Ishikawa (cell line): Measurements from ENCODE around the gene NSUN3.

ENCODE experiments used
- CEBPB ChIP-seq: IDR thresholded peaks from 2 replicates; pipeline ENCODE4 v1.6.1; 2012
- CREB1 ChIP-seq: IDR thresholded peaks from 2 replicates; pipeline ENCODE4 v1.6.1; 2012; ENCODE audit warnings: low read depth
- EGR1 ChIP-seq: IDR thresholded peaks from 2 replicates; pipeline ENCODE4 v1.6.1; 2012
- EP300 ChIP-seq: IDR thresholded peaks from 2 replicates; pipeline ENCODE4 v1.6.1; 2012; ENCODE audit warnings: borderline replicate concordance
- FOXM1 ChIP-seq: IDR thresholded peaks from 2 replicates; pipeline ENCODE4 v1.6.1; 2012; ENCODE audit warnings: low read depth, borderline replicate concordance
- NFIC ChIP-seq: IDR thresholded peaks from 2 replicates; pipeline ENCODE4 v1.6.1; 2012
- RAD21 ChIP-seq: IDR thresholded peaks from 2 replicates; pipeline ENCODE4 v1.6.1; 2012; ENCODE audit warnings: low read depth
- TAF1 ChIP-seq: IDR thresholded peaks from 2 replicates; pipeline ENCODE4 v1.6.1; 2012; ENCODE audit warnings: low read depth, mild to moderate bottlenecking
- TCF12 ChIP-seq: IDR thresholded peaks from 2 replicates; pipeline ENCODE4 v1.6.1; 2012; ENCODE audit warnings: low read depth
- TEAD4 ChIP-seq: IDR thresholded peaks from 2 replicates; pipeline ENCODE4 v1.6.1; 2012
- YY1 ChIP-seq: IDR thresholded peaks from 2 replicates; pipeline ENCODE4 v1.6.1; 2012; ENCODE audit warnings: low read depth
- ZBTB7A ChIP-seq: IDR thresholded peaks from 2 replicates; pipeline ENCODE4 v1.6.1; 2012; ENCODE audit warnings: low read depth
- TF ChIP-seq, protein P1 (sequence below): IDR thresholded peaks from 2 replicates; pipeline ENCODE4 v1.6.1; 2012
- TF ChIP-seq, protein P2 (sequence below): IDR thresholded peaks from 2 replicates; pipeline ENCODE4 v1.6.1; 2012
- TF ChIP-seq, protein P3 (sequence below): IDR thresholded peaks from 2 replicates; pipeline ENCODE4 v1.6.1; 2012; ENCODE audit warnings: low read depth, mild to moderate bottlenecking

The NSUN3 gene

DNA sequence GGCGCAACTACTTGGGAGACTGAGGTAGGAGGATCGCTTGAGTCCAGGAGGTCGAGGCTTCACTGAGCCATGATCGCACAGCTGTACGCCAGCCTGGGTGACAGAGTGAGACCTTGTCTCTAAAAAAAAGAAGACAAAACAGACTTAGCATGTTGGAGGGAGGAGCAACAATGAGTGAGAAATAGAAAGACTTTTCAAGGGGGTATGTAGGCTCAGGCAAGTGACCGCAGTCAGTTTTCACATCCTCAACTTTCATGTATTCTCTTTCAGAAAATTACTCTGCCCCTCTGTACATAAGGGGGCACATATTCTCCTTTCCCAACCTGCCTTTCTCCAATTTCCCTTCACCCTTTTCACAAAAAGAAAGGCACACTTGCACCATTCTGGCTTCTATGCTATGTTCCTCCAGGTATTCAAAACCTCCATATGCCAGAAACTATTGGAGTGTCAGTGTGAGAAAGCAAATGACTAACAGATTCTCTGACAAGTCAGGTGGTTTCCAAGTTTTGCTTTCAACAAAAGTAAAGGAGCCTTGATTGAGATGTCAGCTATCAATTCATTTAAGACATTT is 7.6 kb downstream of the NSUN3 start:
- TF ChIP-seq, protein P1, sequence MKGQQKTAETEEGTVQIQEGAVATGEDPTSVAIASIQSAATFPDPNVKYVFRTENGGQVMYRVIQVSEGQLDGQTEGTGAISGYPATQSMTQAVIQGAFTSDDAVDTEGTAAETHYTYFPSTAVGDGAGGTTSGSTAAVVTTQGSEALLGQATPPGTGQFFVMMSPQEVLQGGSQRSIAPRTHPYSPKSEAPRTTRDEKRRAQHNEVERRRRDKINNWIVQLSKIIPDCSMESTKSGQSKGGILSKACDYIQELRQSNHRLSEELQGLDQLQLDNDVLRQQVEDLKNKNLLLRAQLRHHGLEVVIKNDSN = no peak
- TF ChIP-seq, protein P2, sequence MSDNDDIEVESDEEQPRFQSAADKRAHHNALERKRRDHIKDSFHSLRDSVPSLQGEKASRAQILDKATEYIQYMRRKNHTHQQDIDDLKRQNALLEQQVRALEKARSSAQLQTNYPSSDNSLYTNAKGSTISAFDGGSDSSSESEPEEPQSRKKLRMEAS = no peak
- TF ChIP-seq, protein P3, sequence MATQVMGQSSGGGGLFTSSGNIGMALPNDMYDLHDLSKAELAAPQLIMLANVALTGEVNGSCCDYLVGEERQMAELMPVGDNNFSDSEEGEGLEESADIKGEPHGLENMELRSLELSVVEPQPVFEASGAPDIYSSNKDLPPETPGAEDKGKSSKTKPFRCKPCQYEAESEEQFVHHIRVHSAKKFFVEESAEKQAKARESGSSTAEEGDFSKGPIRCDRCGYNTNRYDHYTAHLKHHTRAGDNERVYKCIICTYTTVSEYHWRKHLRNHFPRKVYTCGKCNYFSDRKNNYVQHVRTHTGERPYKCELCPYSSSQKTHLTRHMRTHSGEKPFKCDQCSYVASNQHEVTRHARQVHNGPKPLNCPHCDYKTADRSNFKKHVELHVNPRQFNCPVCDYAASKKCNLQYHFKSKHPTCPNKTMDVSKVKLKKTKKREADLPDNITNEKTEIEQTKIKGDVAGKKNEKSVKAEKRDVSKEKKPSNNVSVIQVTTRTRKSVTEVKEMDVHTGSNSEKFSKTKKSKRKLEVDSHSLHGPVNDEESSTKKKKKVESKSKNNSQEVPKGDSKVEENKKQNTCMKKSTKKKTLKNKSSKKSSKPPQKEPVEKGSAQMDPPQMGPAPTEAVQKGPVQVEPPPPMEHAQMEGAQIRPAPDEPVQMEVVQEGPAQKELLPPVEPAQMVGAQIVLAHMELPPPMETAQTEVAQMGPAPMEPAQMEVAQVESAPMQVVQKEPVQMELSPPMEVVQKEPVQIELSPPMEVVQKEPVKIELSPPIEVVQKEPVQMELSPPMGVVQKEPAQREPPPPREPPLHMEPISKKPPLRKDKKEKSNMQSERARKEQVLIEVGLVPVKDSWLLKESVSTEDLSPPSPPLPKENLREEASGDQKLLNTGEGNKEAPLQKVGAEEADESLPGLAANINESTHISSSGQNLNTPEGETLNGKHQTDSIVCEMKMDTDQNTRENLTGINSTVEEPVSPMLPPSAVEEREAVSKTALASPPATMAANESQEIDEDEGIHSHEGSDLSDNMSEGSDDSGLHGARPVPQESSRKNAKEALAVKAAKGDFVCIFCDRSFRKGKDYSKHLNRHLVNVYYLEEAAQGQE = no peak
- TF ChIP-seq NFIC (no peak), ZBTB7A (no peak), EP300 (no peak), FOXM1 (no peak), EGR1 (no peak)

DNA sequence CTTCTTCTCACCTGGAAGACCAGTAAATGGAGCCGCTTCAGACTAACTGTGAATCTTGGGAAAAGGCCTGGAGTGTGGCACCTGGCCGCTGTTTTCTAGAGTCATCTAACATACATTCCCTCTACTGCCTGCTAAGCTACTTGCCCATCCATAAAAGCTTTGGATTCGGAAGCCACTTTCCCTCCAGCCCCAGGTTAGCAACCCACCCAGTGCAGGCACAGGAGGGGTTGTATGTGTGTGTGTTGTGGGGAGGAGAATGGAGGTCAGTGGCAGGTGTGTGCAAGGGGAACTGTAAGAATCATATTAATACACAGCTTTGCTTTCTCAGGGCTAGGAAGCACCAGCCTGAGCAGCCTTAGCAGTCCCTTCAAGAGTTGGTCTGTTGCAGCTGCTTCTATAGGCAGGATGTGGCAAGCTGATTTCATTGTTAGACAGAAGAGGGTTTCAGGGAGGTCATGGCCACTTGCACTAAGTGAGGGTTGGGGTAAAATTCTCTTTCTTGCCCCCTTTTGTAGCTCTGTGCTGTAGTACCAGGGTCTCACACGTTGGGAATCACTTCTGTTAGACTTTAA is 8.9 kb downstream of the NSUN3 start:
- no peak for TF ChIP-seq TEAD4
- TF ChIP-seq RAD21 = no peak
- TF ChIP-seq FOXM1 = no peak
- no peak for TF ChIP-seq NFIC
- TF ChIP-seq, protein P3 = no peak
- no peak for TF ChIP-seq EP300
- TF ChIP-seq, protein P1 = no peak
- TF ChIP-seq YY1 = no peak

DNA sequence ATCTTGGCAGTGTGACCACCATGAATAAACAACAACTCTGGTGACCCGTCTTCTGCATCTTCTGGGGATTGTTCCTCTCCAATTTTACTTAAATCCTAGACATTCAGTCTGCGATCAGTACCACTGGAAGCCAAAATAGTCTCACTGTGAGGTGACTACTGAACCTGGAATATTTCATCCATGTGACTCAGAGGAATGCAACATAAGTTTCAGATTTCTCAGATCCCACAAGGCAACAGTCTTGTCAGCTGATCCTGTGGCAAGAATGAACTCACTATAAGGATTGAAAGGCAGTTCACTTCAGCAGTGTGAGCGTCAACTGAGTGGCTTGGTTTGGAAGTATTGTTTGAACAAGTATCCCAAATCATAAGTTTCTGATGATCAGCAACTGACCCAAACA is 13.2 kb downstream of the NSUN3 start:
- TF ChIP-seq TCF12 (no peak), EP300 (no peak), TAF1 (no peak)

DNA sequence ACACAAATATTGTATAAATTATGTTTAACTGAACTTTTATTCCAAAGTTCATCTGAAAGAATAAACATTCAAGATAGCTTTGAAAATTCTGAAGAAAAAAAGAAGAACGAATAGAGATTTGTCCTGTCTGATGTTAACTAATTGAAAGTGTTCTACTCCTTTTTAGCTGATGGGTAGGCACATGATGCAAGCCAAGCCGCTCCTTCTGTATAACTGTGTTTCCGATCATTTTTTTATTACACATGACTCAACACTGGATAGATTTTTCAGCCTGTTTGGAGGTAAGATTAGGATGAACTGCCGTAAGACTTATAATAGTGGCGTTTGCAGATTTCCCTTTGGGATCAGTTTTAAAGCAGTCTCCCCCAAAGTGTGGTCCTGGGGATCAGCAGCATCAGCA is 19.0 kb downstream of the NSUN3 start:
- TF ChIP-seq RAD21 (no peak), ZBTB7A (no peak), TAF1 (no peak), CREB1 (no peak)

DNA sequence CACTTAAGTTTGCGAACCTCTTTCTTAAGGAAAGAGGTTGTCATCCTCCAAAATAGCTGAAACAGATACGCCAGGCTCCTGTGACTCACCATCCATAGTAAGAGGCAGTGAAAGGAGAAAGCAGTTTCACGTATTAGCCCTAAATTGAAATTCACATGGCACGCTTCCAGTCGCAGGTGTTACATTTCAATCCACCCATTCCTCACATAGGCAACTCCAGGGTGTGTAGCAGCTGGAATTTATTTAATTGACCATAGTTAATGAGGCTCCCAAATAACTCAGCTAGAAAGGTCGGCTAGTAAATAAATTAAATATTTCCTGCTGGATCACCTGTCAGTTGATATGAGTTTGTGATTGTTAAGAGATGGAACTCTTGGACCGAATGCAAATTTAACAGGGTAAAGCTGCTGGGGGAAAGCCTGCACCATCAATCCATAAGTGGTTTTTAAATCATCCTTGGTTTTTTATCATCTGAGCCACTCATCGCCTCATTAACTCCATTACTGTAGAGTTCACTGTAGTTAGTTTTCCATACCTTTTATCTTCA is 19.6 kb downstream of the NSUN3 start:
- no peak for TF ChIP-seq RAD21
- TF ChIP-seq, protein P1 = no peak
- TF ChIP-seq, protein P3 = no peak
- no peak for TF ChIP-seq YY1
- peak; percentile 86 for TF ChIP-seq TCF12
- 0 out of 2 replicates have a peak, but pooled peaks have one; percentile 15 for TF ChIP-seq CREB1
- no peak for TF ChIP-seq EGR1
- TF ChIP-seq ZBTB7A = no peak
- peak; percentile 72; the same call in 1 of the 2 replicates for TF ChIP-seq EP300
- peak; percentile 46; the same call in 1 of the 2 replicates for TF ChIP-seq CEBPB
- peak; percentile 84 for TF ChIP-seq NFIC
- TF ChIP-seq FOXM1 = 0 out of 2 replicates have a peak, but pooled peaks have one; percentile 38
- no peak for TF ChIP-seq TAF1
- TF ChIP-seq TEAD4 = peak; percentile 87
- TF ChIP-seq, protein P2 = 0 out of 2 replicates have a peak, but pooled peaks have one; percentile 19
